ENCODE results near the gene UGGT2.

DNA sequence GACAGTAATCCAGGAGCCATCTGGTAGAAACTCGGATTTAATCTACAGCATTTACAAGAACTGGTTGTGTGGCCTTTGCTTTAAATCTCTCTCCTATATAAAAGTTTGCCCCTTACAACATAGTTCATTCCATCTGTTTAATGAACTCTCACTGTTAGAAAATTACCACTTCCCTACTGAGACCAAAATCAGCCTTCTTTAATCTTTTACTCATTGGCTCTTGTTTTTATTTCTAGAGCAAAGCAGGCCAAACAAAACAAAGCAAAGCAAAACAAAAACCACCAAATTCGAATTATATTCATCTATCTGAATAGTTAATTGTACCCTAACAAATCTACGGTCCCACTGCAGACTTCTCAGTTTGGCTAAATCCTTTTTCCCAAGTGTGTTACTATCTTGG is 127.0 kb downstream of the UGGT2 start:
- TF ChIP-seq, protein P1, sequence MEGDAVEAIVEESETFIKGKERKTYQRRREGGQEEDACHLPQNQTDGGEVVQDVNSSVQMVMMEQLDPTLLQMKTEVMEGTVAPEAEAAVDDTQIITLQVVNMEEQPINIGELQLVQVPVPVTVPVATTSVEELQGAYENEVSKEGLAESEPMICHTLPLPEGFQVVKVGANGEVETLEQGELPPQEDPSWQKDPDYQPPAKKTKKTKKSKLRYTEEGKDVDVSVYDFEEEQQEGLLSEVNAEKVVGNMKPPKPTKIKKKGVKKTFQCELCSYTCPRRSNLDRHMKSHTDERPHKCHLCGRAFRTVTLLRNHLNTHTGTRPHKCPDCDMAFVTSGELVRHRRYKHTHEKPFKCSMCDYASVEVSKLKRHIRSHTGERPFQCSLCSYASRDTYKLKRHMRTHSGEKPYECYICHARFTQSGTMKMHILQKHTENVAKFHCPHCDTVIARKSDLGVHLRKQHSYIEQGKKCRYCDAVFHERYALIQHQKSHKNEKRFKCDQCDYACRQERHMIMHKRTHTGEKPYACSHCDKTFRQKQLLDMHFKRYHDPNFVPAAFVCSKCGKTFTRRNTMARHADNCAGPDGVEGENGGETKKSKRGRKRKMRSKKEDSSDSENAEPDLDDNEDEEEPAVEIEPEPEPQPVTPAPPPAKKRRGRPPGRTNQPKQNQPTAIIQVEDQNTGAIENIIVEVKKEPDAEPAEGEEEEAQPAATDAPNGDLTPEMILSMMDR (IDR thresholded peaks at IDR 0.05), result no peak
- no peak for TF ChIP-seq EP300 (IDR thresholded peaks at IDR 0.05; ENCODE audit: low read depth)
